Measurements from ENCODE around the gene ADGRL2. TPM values are rescaled to one million over a fixed set of nuclear protein-coding genes. Genes with fewer than 3 reads are reported as not detected.

ADGRL2 gene
- total and polyA plus RNA-seq, 2 donors (not counting 3 experiments of a cell fraction or from before 2014, with no cell fraction given) = 32.7 to 46.1 TPM

GRCh38 chr1:81948495-81948894 lies 147.8 kb downstream of the ADGRL2 start:
- H3K4me1 ChIP-seq (ENCODE audit: control insufficient read depth, extremely low read depth, insufficient read depth, low read length) = no peaks in the 10 kb centered on the region
- H3K27ac ChIP-seq (ENCODE audit: insufficient read depth, low read depth, low read length) = no peak overlapping the region
- no peaks in the 10 kb centered on the region for H3K79me2 ChIP-seq (ENCODE audit: control insufficient read depth, insufficient read depth, low read length)
- no peaks in the 10 kb centered on the region for H3K36me3 ChIP-seq (ENCODE audit: control insufficient read depth in 2 of 2, extremely low read depth in 1 of 2, insufficient read depth in 2 of 2, low read length in 2 of 2)
- no peak for DNase-seq (ENCODE audit: low read depth, low spot score)
- no peak for FAIRE-seq
- no peaks in the 10 kb centered on the region for H3K9me1 ChIP-seq (replicated peaks; ENCODE audit: control insufficient read depth, extremely low read depth, insufficient read depth, low read length)
- POLR2A ChIA-PET = no interaction called here
- H3K27me3 ChIP-seq (ENCODE audit: control insufficient read depth in 2 of 2, insufficient read depth in 2 of 2, low read length in 2 of 2) = no peaks in the 10 kb centered on the region
- H4K20me1 ChIP-seq (replicated peaks; ENCODE audit: control insufficient read depth, extremely low read depth, insufficient read depth, low read length) = no peaks in the 10 kb centered on the region
- H3K9ac ChIP-seq (replicated peaks; ENCODE audit: extremely low read depth, insufficient read depth, low read length) = no peak overlapping the region
- BruUV-seq (replicated peaks) = no TSS peak
- no peaks in the 10 kb centered on the region for H3K9me3 ChIP-seq (replicated peaks; ENCODE audit: control insufficient read depth, insufficient read depth, low read length)
- TF ChIP-seq EZH2 (IDR thresholded peaks at IDR 0.05; ENCODE audit: borderline replicate concordance, low read depth, low read length, severe bottlenecking) (no peak), CTCF (IDR thresholded peaks at IDR 0.05; ENCODE audit: extremely low read depth in 1 of 2, insufficient read depth in 1 of 2, low read depth in 1 of 2, low read length in 2 of 2) (no peak), POLR2A (IDR thresholded peaks at IDR 0.05; ENCODE audit: low read depth, low read length) (no peak)
- intact Hi-C loops (cut with micrococcal nuclease) = no loop called here
- H3K4me3 ChIP-seq (replicated peaks in 1 of 3; ENCODE audit: insufficient read depth in 1 of 3, low read depth in 1 of 3, low read length in 3 of 3) = no peak overlapping the region
- H3K4me2 ChIP-seq (ENCODE audit: insufficient read depth, low read length) = no peak overlapping the region
- H2AFZ ChIP-seq (ENCODE audit: low read depth, low read length) = no peak overlapping the region
- CTCF ChIA-PET = interaction anchor here (0.6 to 1.5 kb wide), 4 partner anchors 20 to 159 kb away, joined by 3 read pairs; no protein-coding TSS in a partner anchor
- dilution Hi-C loops (cut with MboI; ENCODE audit: extremely low pct_ligation_motif_present, low sequenced_read_pairs) = no loop called here

GRCh38 chr1:81949421-81949820 lies 148.7 kb downstream of the ADGRL2 start:
- dilution Hi-C loops (cut with MboI; ENCODE audit: extremely low pct_ligation_motif_present, low sequenced_read_pairs) = no loop called here
- Histone ChIP-seq H3K4me1 (ENCODE audit: control insufficient read depth, extremely low read depth, insufficient read depth, low read length) (no peaks in the 10 kb centered on the region), H3K4me3 (replicated peaks in 1 of 3; ENCODE audit: insufficient read depth in 1 of 3, low read depth in 1 of 3, low read length in 3 of 3) (no peak overlapping the region), H4K20me1 (replicated peaks; ENCODE audit: control insufficient read depth, extremely low read depth, insufficient read depth, low read length) (no peaks in the 10 kb centered on the region), H3K27me3 (ENCODE audit: control insufficient read depth in 2 of 2, insufficient read depth in 2 of 2, low read length in 2 of 2) (no peaks in the 10 kb centered on the region), H3K79me2 (ENCODE audit: control insufficient read depth, insufficient read depth, low read length) (no peaks in the 10 kb centered on the region), H3K27ac (ENCODE audit: insufficient read depth, low read depth, low read length) (no peak overlapping the region), H3K4me2 (ENCODE audit: insufficient read depth, low read length) (no peak overlapping the region), H3K36me3 (ENCODE audit: control insufficient read depth in 2 of 2, extremely low read depth in 1 of 2, insufficient read depth in 2 of 2, low read length in 2 of 2) (no peaks in the 10 kb centered on the region), H3K9me3 (replicated peaks; ENCODE audit: control insufficient read depth, insufficient read depth, low read length) (no peaks in the 10 kb centered on the region), H3K9me1 (replicated peaks; ENCODE audit: control insufficient read depth, extremely low read depth, insufficient read depth, low read length) (no peaks in the 10 kb centered on the region), H3K9ac (replicated peaks; ENCODE audit: extremely low read depth, insufficient read depth, low read length) (no peak overlapping the region), H2AFZ (ENCODE audit: low read depth, low read length) (no peak overlapping the region)
- no peak for FAIRE-seq
- CTCF ChIA-PET = interaction anchor here (0.6 to 1.2 kb wide), 4 partner anchors 14 to 160 kb away, joined by 3 read pairs; no protein-coding TSS in a partner anchor
- DNase-seq (ENCODE audit: low read depth, low spot score) = no peak
- no TSS peak for BruUV-seq (replicated peaks)
- TF ChIP-seq FOS (IDR thresholded peaks at IDR 0.05; ENCODE audit: borderline replicate concordance, insufficient read depth, low read length) (no peak), MYC (IDR thresholded peaks at IDR 0.05; ENCODE audit: low read depth, low read length) (no peak), POLR2A (IDR thresholded peaks at IDR 0.05; ENCODE audit: low read depth, low read length) (no peak), MAX (IDR thresholded peaks at IDR 0.05; ENCODE audit: insufficient read depth, insufficient read length) (no peak), EZH2 (IDR thresholded peaks at IDR 0.05; ENCODE audit: borderline replicate concordance, low read depth, low read length, severe bottlenecking) (no peak), JUN (IDR thresholded peaks at IDR 0.05; ENCODE audit: borderline replicate concordance, insufficient read depth, insufficient read length, low read depth) (no peak), GATA2 (IDR thresholded peaks at IDR 0.05; ENCODE audit: insufficient read depth, insufficient read length, low read depth, low read length) (no peak), CTCF (IDR thresholded peaks at IDR 0.05; ENCODE audit: extremely low read depth in 1 of 2, insufficient read depth in 1 of 2, low read depth in 1 of 2, low read length in 2 of 2) (no peak), POLR2AphosphoS5 (IDR thresholded peaks at IDR 0.05; ENCODE audit: insufficient read depth, low read depth, low read length) (no peak)
- intact Hi-C loops (cut with micrococcal nuclease) = no loop called here
- POLR2A ChIA-PET = no interaction called here
